DOHH2 (cell line): Measurements from ENCODE around the gene GAREM1.

Experiments
- CTCF ChIP-seq: fragments of 200-600 bp; sonication (generic); IDR thresholded peaks from one replicate; pipeline ENCODE4 v1.5.1; 2014; ENCODE audit warnings: antibody characterized with exemption, mild to moderate bottlenecking, low read depth, low read length; ENCODE audit not compliant: poor library complexity, severe bottlenecking
- EZH2phosphoT487 ChIP-seq: fragments of 200-600 bp; sonication (generic); IDR thresholded peaks from 2 replicates; pipeline ENCODE4 v1.6.1; 2017; ENCODE audit warnings: borderline replicate concordance, mild to moderate bottlenecking, antibody characterized with exemption, low read length, moderate library complexity, mixed read lengths

- TF ChIP-seq CTCF: no peak
- TF ChIP-seq EZH2phosphoT487: no peak
Measured at GRCh38 chr18:32439241-32439640, 31.4 kb downstream of the GAREM1 start.
